SKM-1 (cell line): ENCODE measurements around the gene DPY19L3.
"Not testable (repeated sequence)": the region's sequence is repeated elsewhere in the genome, so short reads cannot be mapped to it uniquely, and the experiment has no call there.

Experiments
- DNase-seq: peaks from one replicate; lab custom pipeline; 2025; ENCODE audit not compliant: unreplicated experiment; lab: John Stamatoyannopoulos, UW

DPY19L3 gene

GRCh38 chr19:32442650-32443049 is 37.1 kb downstream of the DPY19L3 start:
- DNase-seq: no peak

- not testable (repeated sequence) for DNase-seq
Measured at GRCh38 chr19:32447534-32447933, 42.0 kb downstream of the DPY19L3 start.

GRCh38 chr19:32448026-32448425 is 42.5 kb downstream of the DPY19L3 start:
- no peak for DNase-seq

GRCh38 chr19:32450217-32450616 is 44.6 kb downstream of the DPY19L3 start:
- DNase-seq: no peak

- no peak for DNase-seq
Measured at GRCh38 chr19:32453736-32454135, 48.2 kb downstream of the DPY19L3 start.

- no peak for DNase-seq
Measured at GRCh38 chr19:32456406-32456805, 50.8 kb downstream of the DPY19L3 start.

GRCh38 chr19:32457571-32458158 is 52.1 kb downstream of the DPY19L3 start:
- no peak for DNase-seq

- DNase-seq: no peak
Measured at GRCh38 chr19:32458500-32459123, 53.0 kb downstream of the DPY19L3 start.

- no peak for DNase-seq
Measured at GRCh38 chr19:32459204-32459865, 53.8 kb downstream of the DPY19L3 start.

GRCh38 chr19:32460476-32460875 is 54.9 kb downstream of the DPY19L3 start:
- no peak for DNase-seq

- no peak for DNase-seq
Measured at GRCh38 chr19:32464279-32464678, 58.7 kb downstream of the DPY19L3 start.

GRCh38 chr19:32465176-32465575 is 59.6 kb downstream of the DPY19L3 start:
- DNase-seq: no peak

- no peak for DNase-seq
Measured at GRCh38 chr19:32469795-32470194, 64.2 kb downstream of the DPY19L3 start.

- no peak for DNase-seq
Measured at GRCh38 chr19:32471095-32471494, 65.5 kb downstream of the DPY19L3 start.

- no peak for DNase-seq
Measured at GRCh38 chr19:32471811-32472210, 66.2 kb downstream of the DPY19L3 start.

- DNase-seq: no peak
Measured at GRCh38 chr19:32475141-32476031, 69.8 kb downstream of the DPY19L3 start.

- DNase-seq: no peak
Measured at GRCh38 chr19:32476032-32476350, 70.4 kb downstream of the DPY19L3 start.

- DNase-seq: no peak
Measured at GRCh38 chr19:32480321-32480720, 74.8 kb downstream of the DPY19L3 start.

- DNase-seq: no peak
Measured at GRCh38 chr19:32483574-32483973, 78.0 kb downstream of the DPY19L3 start.

- DNase-seq: no peak
Measured at GRCh38 chr19:32489971-32490370, 84.4 kb downstream of the DPY19L3 start.

- DNase-seq: no peak
Measured at GRCh38 chr19:32497391-32497790, 91.8 kb downstream of the DPY19L3 start.
